ENCODE data around the gene ATIC. TPM values are rescaled to one million over a fixed set of nuclear protein-coding genes. Genes with fewer than 3 reads are reported as not detected.

Gene ATIC
- total RNA-seq, 1 donor from 2014 or later, result 145 TPM

GRCh38 chr2:215371915-215372897 lies 60.3 kb downstream of the ATIC start:
- peaks cover 20% of the 10 kb centered on the region for H3K4me1 Mint-ChIP-seq (ENCODE audit: low read depth)
- no peaks in the 10 kb centered on the region for H3K9me3 Mint-ChIP-seq (ENCODE audit: low read depth)
- DNase-seq (ENCODE audit: low spot score, unreplicated experiment), result no peak
- H3K4me3 Mint-ChIP-seq (ENCODE audit: low read depth), result no peak overlapping the region
- peak overlapping the region; percentile 23 for H3K27ac Mint-ChIP-seq
- no peak for TF ChIP-seq CTCF (IDR thresholded peaks at IDR 0.05; ENCODE audit: unreplicated experiment)
- no peaks in the 10 kb centered on the region for H3K27me3 Mint-ChIP-seq
- peaks cover 68% of the 10 kb centered on the region for H3K36me3 Mint-ChIP-seq (ENCODE audit: insufficient read depth)

GRCh38 chr2:215372968-215373649 lies 61.2 kb downstream of the ATIC start:
- Mint-ChIP-seq H3K27ac (no peak overlapping the region), H3K27me3 (no peaks in the 10 kb centered on the region), H3K9me3 (ENCODE audit: low read depth) (no peaks in the 10 kb centered on the region), H3K4me3 (ENCODE audit: low read depth) (no peak overlapping the region), H3K36me3 (ENCODE audit: insufficient read depth) (peaks cover 67% of the 10 kb centered on the region), H3K4me1 (ENCODE audit: low read depth) (peaks cover 20% of the 10 kb centered on the region)
- DNase-seq (ENCODE audit: low spot score, unreplicated experiment), result no peak
- TF ChIP-seq CTCF (IDR thresholded peaks at IDR 0.05; ENCODE audit: unreplicated experiment), result no peak

GRCh38 chr2:215374002-215374401 lies 62.1 kb downstream of the ATIC start:
- peaks cover 73% of the 10 kb centered on the region for H3K36me3 Mint-ChIP-seq (ENCODE audit: insufficient read depth)
- no peaks in the 10 kb centered on the region for H3K27me3 Mint-ChIP-seq
- no peaks in the 10 kb centered on the region for H3K9me3 Mint-ChIP-seq (ENCODE audit: low read depth)
- H3K27ac Mint-ChIP-seq, result peak overlapping the region; percentile 70
- DNase-seq (ENCODE audit: low spot score, unreplicated experiment), result no peak
- H3K4me3 Mint-ChIP-seq (ENCODE audit: low read depth), result no peak overlapping the region
- no peak for TF ChIP-seq CTCF (IDR thresholded peaks at IDR 0.05; ENCODE audit: unreplicated experiment)
- peaks cover 19% of the 10 kb centered on the region for H3K4me1 Mint-ChIP-seq (ENCODE audit: low read depth)

GRCh38 chr2:215374642-215375466 lies 63.0 kb downstream of the ATIC start:
- no peak for DNase-seq (ENCODE audit: low spot score, unreplicated experiment)
- H3K9me3 Mint-ChIP-seq (ENCODE audit: low read depth), result no peaks in the 10 kb centered on the region
- TF ChIP-seq CTCF (IDR thresholded peaks at IDR 0.05; ENCODE audit: unreplicated experiment), result no peak
- H3K27ac Mint-ChIP-seq, result peak overlapping the region; percentile 70
- no peak overlapping the region for H3K4me3 Mint-ChIP-seq (ENCODE audit: low read depth)
- H3K27me3 Mint-ChIP-seq, result no peaks in the 10 kb centered on the region
- peaks cover 71% of the 10 kb centered on the region for H3K36me3 Mint-ChIP-seq (ENCODE audit: insufficient read depth)
- peaks cover 10% of the 10 kb centered on the region for H3K4me1 Mint-ChIP-seq (ENCODE audit: low read depth)

GRCh38 chr2:215375467-215375830 lies 63.6 kb downstream of the ATIC start:
- DNase-seq (ENCODE audit: low spot score, unreplicated experiment), result no peak
- TF ChIP-seq CTCF (IDR thresholded peaks at IDR 0.05; ENCODE audit: unreplicated experiment), result no peak
- H3K36me3 Mint-ChIP-seq (ENCODE audit: insufficient read depth), result peaks cover 70% of the 10 kb centered on the region
- no peaks in the 10 kb centered on the region for H3K9me3 Mint-ChIP-seq (ENCODE audit: low read depth)
- no peak overlapping the region for H3K4me3 Mint-ChIP-seq (ENCODE audit: low read depth)
- no peaks in the 10 kb centered on the region for H3K27me3 Mint-ChIP-seq
- H3K27ac Mint-ChIP-seq, result peak overlapping the region; percentile 22
- peaks cover 5% of the 10 kb centered on the region for H3K4me1 Mint-ChIP-seq (ENCODE audit: low read depth)
